GM15510 (cell line): ENCODE data around the gene FOXF2.

Source experiments
- POLR2A ChIP-seq: IDR thresholded peaks from 3 replicates; pipeline ENCODE4 v1.6.1; 2011; ENCODE audit warnings: borderline replicate concordance; ENCODE audit not compliant: insufficient read length; ENCODE audit errors: extremely low read depth

The FOXF2 gene

DNA sequence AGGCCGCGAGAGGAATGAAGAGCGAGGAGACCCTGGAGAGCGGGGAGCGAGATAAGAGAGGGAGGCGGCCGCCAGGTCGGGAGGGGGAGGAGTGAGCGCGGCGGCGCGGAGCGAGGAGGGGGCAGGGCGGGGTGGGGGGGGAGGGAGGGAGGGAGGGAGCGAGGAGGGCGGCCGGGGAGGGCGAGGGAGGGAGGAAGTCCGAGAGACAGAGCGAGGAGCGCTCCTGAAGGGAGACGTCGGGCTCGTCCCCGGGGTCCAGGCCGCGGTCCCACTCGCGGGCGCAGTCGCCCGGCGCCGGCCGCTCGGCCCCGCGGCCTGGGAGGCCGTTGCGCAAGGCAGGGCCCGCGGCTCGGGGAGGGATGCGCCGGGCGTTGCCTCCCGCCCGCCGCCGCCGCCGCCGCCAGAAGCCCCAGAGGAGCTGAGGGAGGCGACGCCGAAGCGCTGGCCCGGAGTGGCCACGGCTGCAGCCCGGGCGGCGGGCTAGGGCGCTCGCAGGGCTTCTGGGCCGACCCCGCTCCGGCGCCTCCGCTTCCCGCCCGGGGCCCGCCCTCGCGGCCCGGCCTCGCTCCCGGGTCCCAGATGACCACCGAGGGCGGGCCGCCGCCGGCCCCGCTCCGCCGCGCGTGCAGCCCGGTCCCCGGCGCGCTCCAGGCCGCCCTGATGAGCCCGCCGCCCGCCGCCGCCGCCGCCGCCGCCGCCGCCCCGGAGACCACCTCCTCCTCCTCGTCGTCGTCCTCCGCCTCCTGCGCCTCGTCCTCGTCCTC, at the start of gene FOXF2:
TSS of gene FOXF2 (plus strand) at position 208 of the 764 bp plus-strand sequence. CDS start at position 580, 372 bp downstream.
- TF ChIP-seq POLR2A: no peak

DNA sequence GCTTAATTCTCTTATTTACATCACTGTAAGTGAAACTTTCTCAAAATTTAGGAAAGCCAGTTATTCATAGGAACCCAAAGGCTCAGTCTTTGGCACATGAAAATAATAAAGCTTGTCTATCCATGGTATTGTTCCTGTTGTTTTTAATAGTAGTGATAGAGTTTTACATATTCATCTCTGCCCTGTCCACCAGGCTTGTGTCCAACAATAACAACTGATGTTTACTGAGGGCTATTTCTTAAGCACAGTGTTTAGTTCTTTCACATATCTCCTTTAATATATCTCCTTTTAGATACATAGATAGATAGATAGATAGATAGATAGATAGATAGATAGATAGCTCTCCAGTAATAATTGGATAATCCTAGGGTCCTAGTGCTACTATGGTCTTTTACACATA, 43.3 kb upstream of the FOXF2 start:
- TF ChIP-seq POLR2A: no peak

DNA sequence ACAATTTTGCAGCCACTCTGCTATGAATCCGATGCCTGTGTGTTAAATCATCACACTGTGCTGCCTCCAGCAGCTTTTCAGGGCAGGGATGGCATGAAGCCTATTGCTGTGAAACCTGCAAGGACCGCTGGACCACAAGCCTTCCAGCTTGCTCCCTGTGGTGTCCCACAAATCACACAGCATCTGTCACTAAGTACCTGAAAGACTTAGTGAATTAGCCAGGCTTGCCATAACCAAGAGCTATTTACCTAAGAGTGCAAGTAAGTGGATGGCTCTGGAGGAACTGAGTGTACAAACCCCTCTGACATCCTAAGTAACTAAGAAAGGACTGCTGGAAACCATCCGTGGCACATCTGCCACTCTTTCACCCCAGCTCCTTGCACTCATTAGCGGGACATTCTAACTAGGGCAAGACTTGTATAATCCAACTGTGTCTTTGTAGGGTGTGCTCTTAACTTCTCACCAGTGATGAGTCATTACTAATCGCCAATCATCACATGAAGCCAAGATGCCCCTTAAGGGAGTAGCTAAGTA, 42.8 kb upstream of the FOXF2 start:
- TF ChIP-seq POLR2A: no peak

DNA sequence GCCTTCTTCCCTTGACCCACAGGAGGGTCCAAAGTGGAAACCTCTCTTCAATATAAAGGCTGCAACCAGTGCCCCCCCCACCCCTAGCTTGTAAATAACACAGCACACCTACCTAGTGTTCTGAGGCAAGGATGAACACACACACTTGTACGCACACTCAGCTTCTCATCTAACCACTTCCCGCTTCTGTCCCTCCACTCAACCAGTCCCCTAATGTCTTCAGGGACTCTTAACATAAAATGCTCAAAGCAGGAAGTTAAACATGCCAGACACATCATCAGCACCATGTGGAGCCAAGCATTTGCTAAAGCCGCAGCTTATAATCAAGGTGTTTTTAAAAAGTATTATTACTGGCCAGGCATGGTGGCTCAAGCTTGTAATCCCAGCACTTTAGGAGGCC, 42.2 kb upstream of the FOXF2 start:
- no peak for TF ChIP-seq POLR2A

DNA sequence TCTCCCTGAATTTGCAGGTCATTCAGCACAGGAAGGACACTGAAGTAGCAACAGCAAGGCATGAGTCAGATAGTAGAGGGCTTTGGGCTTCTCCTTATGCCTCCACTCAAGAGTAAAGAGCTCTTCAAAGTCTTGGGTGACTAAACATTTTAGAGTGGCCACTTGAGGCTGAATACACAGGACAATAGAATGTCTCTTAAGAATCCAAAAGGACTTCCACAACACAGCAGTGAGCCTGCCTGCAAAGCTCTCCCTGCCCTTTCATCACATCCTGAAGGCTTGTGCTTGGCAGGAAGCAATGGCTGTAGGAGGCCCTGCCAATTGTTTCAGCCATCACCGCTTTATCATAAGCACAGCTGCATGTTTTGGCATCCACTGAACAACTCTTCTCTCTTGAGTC, 40.7 kb upstream of the FOXF2 start:
- TF ChIP-seq POLR2A: no peak

DNA sequence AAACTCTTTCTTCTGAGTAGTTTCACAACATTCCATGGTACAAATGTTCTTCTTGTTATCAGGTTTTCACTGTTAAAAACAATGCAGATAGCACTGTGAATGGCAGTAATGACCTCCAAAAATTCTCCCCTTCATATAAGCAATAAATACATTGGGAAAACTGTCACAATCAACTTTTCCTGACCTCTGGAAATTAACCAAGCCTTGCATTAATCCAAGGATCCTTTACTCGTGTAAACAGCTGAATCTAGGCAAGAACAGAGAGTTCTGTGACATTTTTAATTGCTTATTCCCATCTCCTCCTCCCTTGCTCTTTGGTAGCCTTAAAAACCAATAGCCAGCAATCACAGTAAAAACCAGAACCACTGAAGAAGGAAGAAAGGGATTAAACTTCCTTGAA, 39.7 kb upstream of the FOXF2 start:
- no peak for TF ChIP-seq POLR2A

DNA sequence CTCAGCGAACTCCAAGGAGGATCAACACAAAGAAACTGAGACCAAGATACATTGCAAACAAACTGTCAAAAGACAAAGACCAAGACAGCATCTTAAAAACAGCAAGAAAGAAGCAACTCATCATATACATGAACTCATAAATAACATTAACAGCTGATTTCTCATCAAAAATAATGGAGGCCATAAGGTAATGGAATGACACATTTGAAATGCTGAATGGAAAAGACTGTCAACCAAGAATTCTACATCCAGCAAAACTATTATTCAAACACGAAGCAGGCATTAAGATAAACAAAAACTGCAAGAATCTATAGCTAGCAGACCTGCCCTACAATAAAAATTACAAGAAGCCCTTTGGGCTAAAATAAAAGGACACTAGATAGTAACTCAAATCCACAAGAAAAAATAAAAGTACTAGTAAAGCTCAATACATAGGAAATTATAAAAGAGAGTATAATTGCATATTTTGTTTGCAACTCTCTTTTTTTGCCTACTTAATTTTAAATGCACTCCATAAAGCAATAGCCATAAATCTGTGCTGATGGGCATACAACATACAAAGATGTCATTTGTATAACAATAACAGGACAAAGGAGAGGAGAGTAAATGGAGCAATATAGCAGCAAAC, 37.9 kb upstream of the FOXF2 start:
- no peak for TF ChIP-seq POLR2A

DNA sequence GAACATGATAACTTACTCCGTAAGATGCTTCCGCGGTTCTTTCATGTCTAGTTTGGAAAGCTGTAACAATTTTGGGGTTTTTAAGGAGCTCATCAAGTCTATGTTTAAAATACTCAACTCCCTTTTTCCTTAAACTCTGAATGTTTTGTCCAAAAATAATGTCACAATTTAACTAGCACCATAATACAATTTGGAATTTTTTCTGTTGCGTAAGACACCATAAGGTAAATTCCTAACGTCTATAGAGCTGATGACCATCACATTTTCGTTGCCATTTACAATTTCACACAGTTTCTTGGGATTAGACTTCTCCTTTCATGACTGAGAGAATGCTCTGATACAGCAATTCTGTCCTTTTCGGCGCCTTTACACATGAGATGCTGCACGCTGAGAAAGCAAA, 26.7 kb upstream of the FOXF2 start:
- no peak for TF ChIP-seq POLR2A

DNA sequence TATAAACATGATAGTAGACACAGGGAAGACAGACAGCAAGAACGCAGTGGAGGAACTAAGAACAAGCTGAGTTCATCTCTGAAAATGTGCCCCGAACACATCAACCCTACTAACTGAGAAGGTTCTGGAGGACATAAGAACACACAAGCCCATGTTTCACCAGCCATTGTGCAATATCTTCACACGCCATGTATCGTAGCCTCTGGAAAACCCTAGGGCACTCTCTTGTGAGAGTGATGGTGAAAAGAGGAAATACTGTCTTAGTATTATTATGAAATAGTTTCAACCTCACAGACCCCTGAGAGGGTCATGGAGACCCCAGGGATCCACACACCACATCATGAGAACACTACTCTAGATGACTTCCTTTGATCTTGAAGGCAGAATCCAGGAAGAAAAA, 26.1 kb upstream of the FOXF2 start:
- no peak for TF ChIP-seq POLR2A

DNA sequence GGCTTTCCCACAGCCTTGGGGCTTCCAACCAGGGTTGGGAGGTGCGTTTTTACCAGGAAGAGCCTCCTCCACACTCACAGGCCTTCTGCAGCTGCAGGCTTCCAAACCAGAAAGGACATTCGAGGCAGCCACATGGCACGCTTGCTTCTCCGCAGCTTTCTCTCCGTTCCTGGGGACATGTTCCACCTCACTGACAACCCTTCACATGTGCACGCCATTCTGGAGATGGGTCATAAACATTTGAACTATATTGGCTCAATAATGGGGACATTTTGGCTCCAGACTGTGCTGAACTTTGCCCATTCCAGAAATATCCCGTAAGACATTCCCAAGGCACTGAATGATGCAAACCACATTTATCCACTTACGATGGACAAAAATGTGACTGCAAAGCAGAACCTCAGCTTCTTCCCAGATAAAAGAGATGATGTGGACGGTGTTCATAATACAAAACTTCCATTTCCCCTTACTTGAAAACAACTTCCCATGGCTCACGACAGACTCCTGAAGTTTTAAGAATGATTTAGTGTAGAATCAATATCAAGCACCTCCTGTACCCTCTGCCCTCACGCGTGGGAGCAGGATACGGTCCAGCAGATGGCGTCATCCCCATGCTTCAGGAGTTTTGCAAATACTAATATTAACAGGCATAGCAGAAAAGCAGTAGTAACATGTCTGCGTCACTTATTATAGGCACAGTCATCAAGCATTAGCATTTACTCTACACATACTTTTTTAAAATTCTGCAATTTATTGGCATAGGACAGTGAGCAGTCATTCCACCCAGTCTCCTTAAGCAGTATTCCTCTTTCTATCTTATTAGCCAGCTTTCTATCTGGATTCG, 25.4 kb upstream of the FOXF2 start:
- no peak for TF ChIP-seq POLR2A

DNA sequence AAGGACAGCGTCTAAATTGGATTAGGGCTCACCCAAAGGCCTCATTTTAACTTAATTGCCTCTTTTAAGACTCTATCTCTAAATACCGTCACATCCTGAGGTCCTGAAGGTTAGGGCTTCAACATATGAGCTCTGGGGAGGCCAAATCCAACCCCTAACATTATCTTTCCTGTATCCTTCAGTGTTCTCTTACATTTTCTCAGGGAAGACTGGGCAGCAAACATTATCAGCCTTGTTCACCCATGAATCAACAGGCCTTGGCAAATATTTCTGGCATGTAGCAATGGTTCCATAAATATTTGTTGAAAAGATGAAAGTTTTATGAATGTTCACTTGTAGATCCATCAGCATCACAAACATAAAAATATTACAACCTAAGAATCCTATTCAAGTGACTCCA, 24.6 kb upstream of the FOXF2 start:
- TF ChIP-seq POLR2A: no peak

DNA sequence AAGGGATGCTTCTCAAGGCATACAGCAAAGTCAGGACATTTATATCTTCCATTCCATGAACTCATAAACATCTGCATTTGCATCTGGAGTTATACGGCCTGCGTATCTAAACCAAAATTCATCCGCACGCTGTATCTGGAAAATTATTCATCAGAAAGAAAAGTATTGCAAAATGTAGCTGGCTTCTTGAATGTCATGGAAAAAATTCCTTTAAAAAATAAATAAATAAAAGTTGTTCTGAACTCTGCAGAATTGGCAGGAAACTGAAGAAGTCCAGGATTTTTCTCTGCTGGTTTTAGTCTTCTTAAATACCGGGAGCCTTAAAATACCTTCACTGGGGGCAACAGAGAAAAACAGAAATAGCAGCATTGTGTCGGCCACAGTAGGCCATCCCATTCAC, 23.7 kb upstream of the FOXF2 start:
- no peak for TF ChIP-seq POLR2A

DNA sequence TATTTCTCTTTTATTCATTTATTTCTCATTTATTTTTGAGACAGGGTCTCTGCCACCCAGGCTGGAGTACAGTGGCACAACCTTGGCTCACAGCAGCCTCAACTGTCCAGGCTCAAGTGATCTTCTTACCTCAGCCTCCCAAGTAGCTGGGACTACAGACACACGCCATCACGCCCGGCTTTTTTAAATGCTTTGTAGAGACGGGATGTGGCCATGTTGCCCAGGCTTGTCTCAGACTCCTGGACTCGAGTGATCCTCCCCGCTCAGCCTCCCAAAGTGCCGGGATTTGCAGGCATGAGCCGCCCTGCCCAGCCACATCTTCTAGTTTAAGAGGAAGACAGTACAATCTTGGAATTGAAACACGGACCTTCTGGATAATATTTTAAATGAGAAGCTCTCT, 21.6 kb upstream of the FOXF2 start:
- TF ChIP-seq POLR2A: no peak

DNA sequence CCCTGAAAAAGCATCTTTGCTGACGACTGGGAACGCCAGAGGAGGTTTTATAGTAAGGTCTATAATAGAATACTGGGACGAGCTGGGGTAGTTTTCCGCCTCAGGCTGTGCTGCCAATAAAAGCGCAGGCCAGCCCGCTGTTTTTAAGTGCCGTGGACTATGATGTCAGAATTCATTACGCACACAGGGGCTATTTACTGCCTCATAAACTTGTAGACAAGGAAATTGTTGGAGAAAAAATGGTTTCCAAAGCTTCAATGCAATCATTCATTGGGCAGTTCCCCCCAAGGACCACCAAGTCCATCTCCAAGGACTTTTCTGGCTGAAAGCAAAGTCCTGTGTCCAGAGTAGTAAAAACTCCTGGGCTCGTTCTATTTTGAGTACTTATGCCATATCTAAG, 20.4 kb upstream of the FOXF2 start:
- TF ChIP-seq POLR2A: no peak

DNA sequence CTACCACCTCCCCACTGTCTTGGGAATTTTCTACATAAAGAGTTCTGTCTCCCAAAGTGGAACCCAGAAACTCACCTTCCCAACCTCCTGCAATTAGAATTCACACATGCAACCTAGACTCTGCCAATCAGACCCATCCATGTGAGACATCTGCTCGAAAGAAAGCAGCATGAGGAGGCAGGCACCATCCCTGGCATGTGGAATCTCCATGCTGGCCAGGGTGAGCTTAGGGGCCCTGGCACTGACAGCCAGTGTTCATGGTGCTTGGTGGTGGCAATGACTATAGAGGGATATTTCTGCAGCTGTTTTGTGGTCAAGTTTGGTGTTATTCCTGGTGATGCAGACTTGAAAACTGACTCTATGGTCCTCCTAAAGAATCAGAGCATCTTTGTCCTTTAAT, 17.4 kb upstream of the FOXF2 start:
- no peak for TF ChIP-seq POLR2A
